MM.1S (cell line): ENCODE results near the gene NFATC2.

Experiments
- DNase-seq: peaks from one replicate; pipeline ENCODE4 v3.0.0-alpha.2; 2015
- H2AFZ ChIP-seq: fragments of 300-600 bp; sonication (generic); 2 replicates; pipeline ENCODE4 v1.6.0; 2016; ENCODE audit warnings: antibody characterized with exemption, low read length
- H3F3A ChIP-seq: fragments of 300-600 bp; sonication (generic); 2 replicates; pipeline ENCODE4 v1.6.1; 2016; ENCODE audit warnings: mild to moderate bottlenecking, antibody characterized with exemption, low read length, moderate library complexity, mixed read lengths; ENCODE audit not compliant: insufficient read depth
- H3K27ac ChIP-seq: fragments of 300-600 bp; sonication (generic); 2 replicates; pipeline ENCODE4 v1.5.1; 2016; ENCODE audit warnings: mild to moderate bottlenecking, low read length
- H3K27me3 ChIP-seq: fragments of 300-600 bp; sonication (generic); replicated peaks from 2 replicates; pipeline ENCODE4 v1.6.0; 2016; ENCODE audit warnings: low read length; ENCODE audit not compliant: insufficient read depth
- H3K36me3 ChIP-seq: fragments of 300-600 bp; sonication (generic); replicated peaks from 2 replicates; pipeline ENCODE4 v1.6.1; 2016; ENCODE audit warnings: mild to moderate bottlenecking, low read length, mixed read lengths; ENCODE audit not compliant: insufficient read depth
- H3K4me1 ChIP-seq: fragments of 300-600 bp; sonication (generic); 2 replicates; pipeline ENCODE4 v1.6.1; 2016; ENCODE audit warnings: low read length, mixed read lengths
- H3K4me2 ChIP-seq: fragments of 300-600 bp; sonication (generic); 2 replicates; pipeline ENCODE4 v1.6.0; 2016; ENCODE audit warnings: low read depth, low read length
- H3K4me3 ChIP-seq: fragments of 300-600 bp; sonication (generic); 2 replicates; pipeline ENCODE4 v1.5.1; 2016; ENCODE audit warnings: low read length, mixed read lengths
- H3K79me2 ChIP-seq: fragments of 300-600 bp; sonication (generic); 2 replicates; pipeline ENCODE4 v1.6.1; 2016; ENCODE audit warnings: mixed run types, low read length, mixed read lengths
- H3K9ac ChIP-seq: fragments of 300-600 bp; sonication (generic); 2 replicates; pipeline ENCODE4 v1.6.1; 2016; ENCODE audit warnings: low read length, mixed read lengths
- H3K9me2 ChIP-seq: fragments of 300-600 bp; sonication (generic); replicated peaks from 2 replicates; pipeline ENCODE4 v1.6.1; 2016; ENCODE audit warnings: mild to moderate bottlenecking, low read length, mixed read lengths; ENCODE audit not compliant: insufficient read depth
- H3K9me3 ChIP-seq: fragments of 300-600 bp; sonication (generic); replicated peaks from 2 replicates; pipeline ENCODE4 v1.6.1; 2016; ENCODE audit warnings: mild to moderate bottlenecking, low read length, mixed read lengths; ENCODE audit not compliant: insufficient read depth
- H4K20me1 ChIP-seq: fragments of 300-600 bp; sonication (generic); 2 replicates; pipeline ENCODE4 v1.6.1; 2016; ENCODE audit warnings: mild to moderate bottlenecking, low read length, moderate library complexity, mixed read lengths; ENCODE audit not compliant: insufficient read depth
- CTCF ChIP-seq: fragments of 300-600 bp; sonication (generic); IDR thresholded peaks from 2 replicates; pipeline ENCODE4 v1.5.1; 2016; ENCODE audit warnings: antibody characterized with exemption, low read length, mixed read lengths
- EZH2 ChIP-seq: fragments of 300-600 bp; sonication (generic); optimal IDR thresholded peaks from 2 replicates; pipeline ENCODE3; 2017; ENCODE audit warnings: low read depth, mild to moderate bottlenecking, antibody characterized with exemption, low read length, mixed read lengths
- EZH2phosphoT487 ChIP-seq: fragments of 300-600 bp; sonication (generic); IDR thresholded peaks from 2 replicates; pipeline ENCODE4 v1.6.1; 2018; ENCODE audit warnings: antibody characterized with exemption, low read length

Gene NFATC2

GRCh38 chr20:51473256-51473655 is 69.3 kb downstream of the NFATC2 start:
- no peak for DNase-seq
- Histone ChIP-seq H3K9me2 (no peaks in the 10 kb centered on the region), H3K9ac (no peak overlapping the region), H3K36me3 (no peaks in the 10 kb centered on the region; the same call in 1 of the 2 replicates), H3K27me3 (no peaks in the 10 kb centered on the region), H3K27ac (no peak overlapping the region), H3K4me2 (no peak overlapping the region), H3K4me1 (no peaks in the 10 kb centered on the region), H3K4me3 (no peak overlapping the region), H3K79me2 (peaks cover 8% of the 10 kb centered on the region; the same call in 1 of the 2 replicates), H3F3A (no peaks in the 10 kb centered on the region), H4K20me1 (no peaks in the 10 kb centered on the region), H3K9me3 (no peaks in the 10 kb centered on the region), H2AFZ (no peak overlapping the region)
- TF ChIP-seq EZH2phosphoT487 (no peak), CTCF (no peak), EZH2 (no peak)

DNA sequence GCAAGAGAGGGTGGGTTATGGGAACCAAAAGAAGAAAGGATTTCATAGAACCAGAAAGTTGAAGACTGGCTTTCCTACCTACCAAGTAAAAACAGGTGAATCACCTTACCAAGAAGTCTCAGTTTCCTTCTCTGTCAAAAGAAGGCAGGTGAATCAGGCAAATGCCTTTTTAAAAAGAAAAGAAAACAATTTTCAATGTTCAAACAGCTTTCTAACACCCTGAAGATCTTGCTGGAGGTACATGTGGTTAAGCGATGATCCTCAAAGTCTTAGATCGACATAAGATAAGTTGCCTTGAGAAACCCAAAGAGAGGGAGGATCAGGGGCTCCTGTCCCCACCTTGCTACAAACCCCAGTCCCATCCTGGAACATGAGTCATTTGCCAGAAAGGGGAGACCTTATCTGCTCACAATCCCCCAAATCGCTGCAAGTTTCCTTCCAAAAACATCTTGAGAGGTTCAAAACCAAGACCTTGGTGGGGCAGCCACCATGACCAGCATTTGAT is 71.6 kb downstream of the NFATC2 start:
- TF ChIP-seq EZH2 (no peak), EZH2phosphoT487 (no peak), CTCF (no peak)
- Histone ChIP-seq H3K36me3 (no peaks in the 10 kb centered on the region; the same call in 1 of the 2 replicates), H3K4me3 (no peak overlapping the region), H4K20me1 (no peaks in the 10 kb centered on the region), H3K4me1 (no peaks in the 10 kb centered on the region), H3K4me2 (no peak overlapping the region), H3K9ac (no peak overlapping the region), H2AFZ (no peak overlapping the region), H3K79me2 (no peaks in the 10 kb centered on the region), H3K27me3 (no peaks in the 10 kb centered on the region), H3K9me2 (no peaks in the 10 kb centered on the region), H3F3A (no peaks in the 10 kb centered on the region), H3K9me3 (no peaks in the 10 kb centered on the region), H3K27ac (no peak overlapping the region)
- no peak for DNase-seq

GRCh38 chr20:51470499-51470820 is 72.1 kb downstream of the NFATC2 start:
- H4K20me1 ChIP-seq, result no peaks in the 10 kb centered on the region
- H3K79me2 ChIP-seq, result no peaks in the 10 kb centered on the region
- H3K4me3 ChIP-seq, result no peak overlapping the region
- DNase-seq, result no peak
- TF ChIP-seq EZH2phosphoT487 (no peak), CTCF (no peak), EZH2 (no peak)
- no peaks in the 10 kb centered on the region for H3K9me2 ChIP-seq
- H3K27me3 ChIP-seq, result no peaks in the 10 kb centered on the region
- no peak overlapping the region for H3K27ac ChIP-seq
- H2AFZ ChIP-seq, result no peak overlapping the region
- no peaks in the 10 kb centered on the region for H3F3A ChIP-seq
- no peak overlapping the region for H3K4me2 ChIP-seq
- no peaks in the 10 kb centered on the region; the same call in 1 of the 2 replicates for H3K36me3 ChIP-seq
- H3K9ac ChIP-seq, result no peak overlapping the region
- H3K4me1 ChIP-seq, result no peaks in the 10 kb centered on the region
- no peaks in the 10 kb centered on the region for H3K9me3 ChIP-seq
